Amniotic epithelial cell (primary cell): ENCODE results near the gene UBR4.

Experiments used
- DNase-seq: peaks from one replicate; pipeline ENCODE4 v3.0.0-alpha.2; 2010; ENCODE audit warnings: low read depth

UBR4 gene

DNA sequence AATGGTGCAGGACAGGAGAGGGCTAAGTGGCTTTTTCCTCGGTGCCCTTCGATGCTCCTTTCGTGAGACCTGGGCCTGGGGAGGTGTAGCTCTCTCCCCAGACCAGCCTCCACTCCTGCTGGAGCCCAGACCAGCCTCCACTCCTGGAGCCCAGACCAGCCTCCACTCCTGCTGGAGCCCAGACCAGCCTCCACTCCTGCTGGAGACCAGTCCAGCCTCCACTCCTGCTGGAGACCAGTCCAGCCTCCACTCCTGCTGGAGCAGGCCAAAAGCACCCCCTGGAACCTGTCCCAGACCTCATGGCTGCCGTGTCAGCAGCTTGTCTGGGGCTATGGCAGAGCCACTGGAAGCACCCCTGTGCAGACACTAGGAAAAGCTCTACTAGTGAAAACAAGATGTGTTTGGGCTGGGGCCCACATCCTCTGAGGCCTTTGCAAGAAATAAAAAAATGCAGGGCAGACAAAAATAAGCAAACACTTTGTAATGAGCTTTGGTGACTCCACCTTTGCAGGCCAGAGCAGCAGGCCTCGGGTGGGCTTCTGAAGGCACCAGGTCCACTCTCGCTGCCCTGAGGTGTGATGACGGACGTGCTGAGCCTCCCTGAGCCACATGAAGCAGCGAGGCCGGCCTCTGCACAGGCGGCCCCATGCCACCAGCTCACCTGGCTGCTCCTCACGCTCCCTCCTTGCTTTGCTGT, 137.6 kb downstream of the UBR4 start:
- no peak for DNase-seq

- no peak for DNase-seq
Observed at GRCh38 chr1:19071674-19072281, 138.3 kb downstream of the UBR4 start.

GRCh38 chr1:19070891-19071621, 139.0 kb downstream of the UBR4 start:
- DNase-seq = no peak

DNA sequence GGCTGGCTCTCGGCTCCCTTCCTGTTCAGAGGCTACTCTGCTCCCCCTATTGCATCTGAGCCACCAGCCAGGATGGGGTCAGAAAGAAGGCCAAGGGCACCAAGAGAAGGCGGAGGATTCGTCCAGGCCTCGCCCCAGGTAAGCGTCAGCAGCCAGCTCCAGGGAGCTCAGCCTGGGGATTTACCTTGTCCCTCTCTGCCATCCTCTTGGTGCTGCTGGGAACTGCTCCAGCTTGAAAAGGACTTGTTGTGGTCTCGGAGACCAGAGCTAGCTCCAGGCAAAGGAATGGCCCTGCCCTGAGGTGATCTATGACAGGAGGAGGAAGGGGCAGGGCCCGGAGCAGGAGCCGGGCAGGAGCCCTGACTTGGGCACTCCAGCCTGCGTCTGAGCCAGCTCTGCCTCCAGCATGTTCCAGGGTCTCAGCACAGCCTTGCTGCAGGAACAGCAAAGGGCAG, 139.8 kb downstream of the UBR4 start:
- no peak for DNase-seq

DNA sequence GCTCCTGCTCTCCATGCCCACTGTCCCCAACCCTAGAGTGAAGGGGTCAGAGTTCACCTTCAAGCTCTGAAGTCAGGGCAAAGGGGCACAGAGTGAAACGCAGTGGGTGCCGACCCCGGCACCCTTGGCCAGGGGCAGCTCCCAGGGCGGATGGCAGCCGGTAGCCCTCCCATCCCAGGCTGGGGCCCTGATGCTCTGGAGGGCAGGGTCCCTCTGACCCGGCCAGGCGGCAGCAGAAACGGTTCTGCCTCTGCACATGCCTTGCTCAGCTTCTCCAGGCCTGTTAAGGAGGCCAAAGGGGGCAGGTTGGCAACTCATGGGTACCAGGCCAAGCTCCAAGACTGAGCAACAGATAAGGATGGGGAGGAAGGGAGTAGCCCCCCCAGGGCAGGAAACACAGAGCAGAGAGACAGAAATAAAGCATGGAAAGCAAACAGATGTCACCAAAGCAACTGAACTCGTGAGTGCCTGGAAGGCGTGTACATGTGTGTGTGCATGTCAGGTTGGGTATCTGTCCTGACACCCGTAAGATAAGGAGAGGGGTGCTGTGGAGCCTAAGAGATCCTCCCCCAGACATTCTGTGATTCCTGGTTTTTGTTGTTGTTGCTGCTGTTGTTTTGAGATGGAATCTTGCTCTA, 141.3 kb downstream of the UBR4 start:
- peak; percentile 26 for DNase-seq

- DNase-seq = no peak
Observed at GRCh38 chr1:19067912-19068638, 142.0 kb downstream of the UBR4 start.

DNA sequence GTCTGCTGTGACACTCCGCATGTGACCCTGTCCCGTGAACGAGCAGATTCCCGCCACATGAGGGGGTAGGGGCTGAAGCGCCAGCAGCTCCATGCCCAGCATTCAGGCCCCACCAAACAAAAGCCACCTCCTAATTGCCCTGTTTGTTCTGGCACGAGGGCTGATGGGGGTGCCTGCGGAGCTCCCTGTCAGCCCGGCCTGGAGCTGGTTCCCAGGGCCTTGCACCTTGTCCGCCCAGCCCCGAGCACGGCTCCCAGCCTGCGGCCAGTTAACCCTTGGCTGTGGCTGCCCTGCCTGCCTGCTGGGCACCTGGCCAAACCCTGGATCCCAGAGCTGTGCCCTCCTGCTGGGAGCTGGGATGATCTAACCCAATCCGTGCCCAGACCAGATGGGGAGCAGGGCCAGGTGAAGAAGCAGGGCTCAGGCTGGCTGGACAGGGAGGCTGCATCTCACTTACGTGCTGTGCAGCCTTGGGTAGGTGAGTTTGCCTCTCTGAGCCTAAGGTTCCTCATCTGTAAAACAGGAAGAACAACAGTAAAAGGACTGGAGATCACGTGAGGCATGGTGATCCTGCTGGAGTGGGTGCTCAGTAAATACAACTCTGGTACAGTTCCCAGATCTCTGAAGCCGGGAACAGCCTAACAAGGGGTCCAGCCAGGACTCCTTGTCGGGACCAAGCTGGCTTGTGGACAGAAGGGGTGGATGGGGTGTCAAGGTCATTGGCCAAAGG, 142.7 kb downstream of the UBR4 start:
- DNase-seq = no peak

DNA sequence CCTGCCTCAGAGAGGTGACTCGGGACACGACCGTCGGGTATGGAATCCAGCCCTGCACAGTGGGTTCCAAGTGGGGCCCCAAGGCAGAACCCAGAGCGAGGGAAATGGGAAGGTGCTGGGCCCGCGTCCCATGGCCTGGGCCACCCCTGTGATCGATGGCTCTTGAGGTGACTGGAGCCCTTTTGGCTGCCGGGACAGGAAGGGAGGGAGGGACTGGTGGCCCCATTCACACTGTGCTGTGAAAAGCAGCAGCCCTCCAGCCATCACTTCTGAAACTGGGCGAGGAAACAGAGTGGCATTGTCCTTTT, 143.2 kb downstream of the UBR4 start:
- DNase-seq = no peak

- no peak for DNase-seq
Observed at GRCh38 chr1:19066248-19066873, 143.7 kb downstream of the UBR4 start.

GRCh38 chr1:19065526-19066247, 144.4 kb downstream of the UBR4 start:
- no peak for DNase-seq

DNA sequence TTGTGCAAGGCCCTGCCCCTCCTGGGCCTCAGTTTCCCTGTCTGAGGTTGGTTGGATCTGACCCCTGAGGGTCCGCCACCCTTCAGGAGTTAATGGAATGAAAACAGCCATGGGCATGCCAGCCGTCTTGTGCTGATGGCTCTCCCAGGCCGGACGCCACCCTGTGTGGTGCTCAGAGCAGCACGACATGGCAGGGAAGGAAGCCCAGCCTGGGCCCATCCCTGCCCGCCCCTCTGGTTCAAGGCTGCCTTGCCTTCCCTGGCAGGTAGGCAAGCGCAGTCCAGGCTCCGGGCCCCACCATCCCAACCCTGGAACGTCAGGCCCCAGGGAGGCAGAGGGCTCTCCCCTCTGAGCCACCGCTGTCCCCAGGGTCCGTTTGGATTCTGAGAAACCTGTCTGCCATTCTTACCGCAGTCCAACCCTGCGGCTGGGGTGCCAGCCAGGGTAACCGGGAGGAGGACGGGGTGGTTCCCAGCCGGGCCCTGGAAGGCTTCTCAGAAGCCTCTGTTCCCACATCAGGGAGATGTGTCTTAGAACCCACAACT, 145.1 kb downstream of the UBR4 start:
- no peak for DNase-seq

DNA sequence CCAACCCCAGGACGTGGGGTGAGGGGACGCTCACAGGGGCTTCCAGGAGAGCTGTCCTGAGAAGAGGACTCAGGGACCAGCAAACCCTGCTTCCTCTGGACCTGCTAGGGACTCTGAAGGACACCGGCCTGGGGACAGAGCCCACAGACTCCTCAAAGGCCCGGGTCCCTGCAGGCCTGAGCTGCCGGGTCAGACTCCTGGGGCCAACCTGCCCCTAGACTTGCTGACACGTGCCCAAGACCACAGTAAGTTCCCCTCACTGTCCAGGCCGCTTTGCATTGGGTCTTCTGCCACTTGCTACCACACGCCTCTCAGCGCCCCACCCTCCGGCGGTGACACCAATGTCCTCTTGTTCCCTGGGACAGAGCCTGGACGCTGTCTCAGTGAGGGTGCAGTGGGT, 146.9 kb downstream of the UBR4 start:
- no peak for DNase-seq

DNA sequence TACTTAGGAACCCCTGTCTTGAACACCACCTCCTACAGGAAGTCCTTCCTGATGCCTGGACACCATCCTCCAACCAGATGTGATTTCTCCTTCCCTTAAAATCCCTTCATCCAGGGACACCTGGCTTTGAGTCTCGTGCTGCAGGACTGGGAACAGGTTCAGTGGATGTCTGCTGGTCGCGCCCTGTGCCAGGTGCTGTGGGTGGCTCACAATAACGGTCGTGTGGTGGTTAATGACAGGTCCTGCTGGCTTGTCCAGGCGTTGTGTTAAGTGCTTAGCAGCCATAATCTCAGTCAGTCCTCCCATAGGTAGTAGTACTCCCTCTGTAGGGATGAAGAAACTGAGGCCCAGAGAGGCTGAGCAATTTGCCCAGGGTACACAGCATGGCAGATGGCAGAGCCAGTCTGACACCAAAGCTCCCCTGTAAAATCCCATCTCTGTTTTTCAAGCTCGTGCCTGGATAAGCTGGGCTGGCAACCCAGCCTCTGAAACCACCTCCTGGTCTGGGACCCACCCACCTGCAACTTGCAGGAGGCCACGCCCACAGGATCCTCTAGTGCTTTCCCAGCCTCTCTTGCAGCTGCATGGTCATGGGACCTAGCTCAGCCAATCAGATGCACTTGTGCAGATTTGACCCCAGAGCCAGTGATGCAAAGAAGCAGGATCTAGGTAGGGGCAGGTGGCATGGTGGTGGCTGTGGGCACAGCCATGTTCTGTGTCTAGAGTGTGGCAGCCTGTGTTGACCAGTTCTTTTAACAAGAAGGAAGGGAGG, 147.6 kb downstream of the UBR4 start:
- no peak for DNase-seq

- DNase-seq = no peak
Observed at GRCh38 chr1:19061798-19062197, 148.3 kb downstream of the UBR4 start.

GRCh38 chr1:19061343-19061742, 148.7 kb downstream of the UBR4 start:
- DNase-seq = no peak

GRCh38 chr1:19059773-19060172, 150.3 kb downstream of the UBR4 start:
- DNase-seq = no peak

- no peak for DNase-seq
Observed at GRCh38 chr1:19058476-19058797, 151.6 kb downstream of the UBR4 start.

DNA sequence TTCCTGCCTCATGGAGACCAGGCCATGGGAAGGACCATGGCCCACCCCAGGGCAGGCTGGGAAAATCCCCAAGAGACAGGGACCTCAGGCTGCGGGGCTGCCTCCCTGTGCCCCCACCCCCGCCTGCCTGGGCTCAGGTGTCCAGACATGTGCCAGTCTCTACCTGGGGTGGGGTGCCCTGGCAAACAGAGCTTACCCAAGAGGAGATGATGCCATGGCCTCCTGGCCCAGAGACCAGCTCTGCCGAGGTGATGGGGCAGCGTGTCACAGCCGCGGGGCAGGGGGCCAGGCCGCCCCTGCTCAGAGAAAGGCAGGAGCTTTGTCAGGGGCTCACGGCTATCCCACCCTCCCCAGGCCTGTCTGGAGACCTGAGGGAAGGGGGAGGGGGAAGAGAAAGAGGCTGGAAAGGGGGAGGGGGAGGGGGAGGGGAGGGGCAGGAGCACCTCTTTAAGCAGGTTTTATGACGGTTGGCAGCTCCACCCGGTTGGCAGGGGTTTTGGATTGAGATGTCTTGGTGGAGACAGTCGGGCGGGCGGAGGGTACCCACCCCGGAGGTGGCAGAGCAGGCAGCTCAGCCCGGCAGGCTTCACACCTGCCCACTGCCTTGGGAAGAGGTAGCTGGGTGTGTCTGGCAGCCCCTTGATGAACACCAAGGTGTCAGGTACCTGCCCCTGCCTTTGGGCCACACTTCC, 152.1 kb downstream of the UBR4 start:
- no peak for DNase-seq
